T-cell (primary cell): ENCODE measurements around the gene MPPE1. TPM values are rescaled to one million over a fixed set of nuclear protein-coding genes. Genes with fewer than 3 reads are reported as not detected.

Experiments
- ATAC-seq, 4 experiments: fragments of 200-7000 bp in 3 of 4; fragments of 150-1000 bp in 1 of 4; cut with Tn5 transposase; replicated peaks in 1 of 4; 1 replicate in 3 of 4; 2 replicates in 1 of 4; pipeline ENCODE4 v1.10.0; 2021; ENCODE audit warnings: moderate library complexity in 3 of 4, mild to moderate bottlenecking in 2 of 4, moderate number of reproducible peaks in 1 of 4
- CTCF ChIA-PET, 2 donors: fragments of 300-600 bp; sonication (Branson Sonifier 250); formaldehyde crosslinking; loops; one replicate each; lab custom pipeline; 2022; ENCODE audit warnings: antibody characterized with exemption in 2 of 2; lab: Charles Lee
- POLR2A ChIA-PET, 2 donors: fragments of 300-600 bp; sonication (Branson Sonifier 250); formaldehyde crosslinking; loops; one replicate each; lab custom pipeline; 2022; ENCODE audit warnings: antibody characterized with exemption in 2 of 2; lab: Charles Lee
- DNase-seq, 35 experiments: peaks; one replicate each; pipeline versions ENCODE4 v3.0.0 to v3.0.0-alpha.2; 2013 to 2023
- H3K27ac ChIP-seq: one replicate; pipeline ENCODE4 v1.5.1; 2013; ENCODE audit warnings: low read length
- H3K27me3 ChIP-seq, 2 experiments: replicated peaks in 1 of 2; 1 replicate in 1 of 2; 2 replicates in 1 of 2; pipeline versions ENCODE4 v1.6.1 to v1.7.0; 2013; ENCODE audit warnings: low read length in 1 of 2, mixed read lengths in 1 of 2; ENCODE audit not compliant: control insufficient read depth in 2 of 2, insufficient read depth in 2 of 2; ENCODE audit errors: extremely low read depth in 1 of 2
- H3K36me3 ChIP-seq, 2 donors: 1 replicate in 1 of 2; 2 replicates in 1 of 2; pipeline versions ENCODE4 v1.6.1 to v1.7.0; 2013; ENCODE audit warnings: low read length in 1 of 2; ENCODE audit not compliant: control insufficient read depth in 2 of 2, insufficient read depth in 1 of 2; ENCODE audit errors: extremely low read depth in 1 of 2
- H3K4me1 ChIP-seq, 2 experiments: 1 replicate in 1 of 2; 2 replicates in 1 of 2; pipeline versions ENCODE4 v1.6.1 to v1.7.0; 2013; ENCODE audit warnings: low read length in 2 of 2, mixed read lengths in 1 of 2; ENCODE audit not compliant: insufficient read depth in 2 of 2, control insufficient read depth in 1 of 2; ENCODE audit errors: extremely low read depth in 1 of 2
- H3K4me3 ChIP-seq, 2 donors: 1 replicate in 1 of 2; 2 replicates in 1 of 2; pipeline versions ENCODE4 v1.5.1 to v1.7.0; 2013; ENCODE audit warnings: mild to moderate bottlenecking in 2 of 2, low read length in 1 of 2, moderate library complexity in 1 of 2; ENCODE audit not compliant: control insufficient read depth in 1 of 2; ENCODE audit errors: extremely low read depth in 1 of 2
- H3K9me3 ChIP-seq: 2 replicates; pipeline ENCODE4 v1.7.0; 2013
- H3K27ac Mint-ChIP-seq, 2 donors: one replicate each; pipeline ENCODE4 v1.8.0; 2020 to 2021; ENCODE audit warnings: mild to moderate bottlenecking in 2 of 2, mixed read lengths in 2 of 2
- H3K27me3 Mint-ChIP-seq, 2 donors: one replicate each; pipeline ENCODE4 v1.8.0; 2021 to 2022; ENCODE audit warnings: mixed read lengths in 2 of 2
- H3K36me3 Mint-ChIP-seq: one replicate; pipeline ENCODE4 v1.8.0; 2021; ENCODE audit warnings: mixed read lengths
- H3K4me1 Mint-ChIP-seq, 3 donors: one replicate each; pipeline ENCODE4 v1.8.0; 2020 to 2022; ENCODE audit warnings: mixed read lengths in 3 of 3, mild to moderate bottlenecking in 1 of 3
- H3K4me3 Mint-ChIP-seq, 3 donors: one replicate each; pipeline ENCODE4 v1.8.0; 2020 to 2022; ENCODE audit warnings: mild to moderate bottlenecking in 3 of 3, mixed read lengths in 3 of 3, moderate library complexity in 3 of 3
- H3K9me3 Mint-ChIP-seq, 3 donors: one replicate each; pipeline ENCODE4 v1.8.0; 2020 to 2022; ENCODE audit warnings: mixed read lengths in 3 of 3
- WGBS: methylation state at CpG from one replicate; pipeline ENCODE4 v1.1.5; 2013; ENCODE audit warnings: missing lambda C conversion rate; ENCODE audit not compliant: insufficient coverage; 5-methylcytosine and 5-hydroxymethylcytosine counted together
- total RNA-seq, 35 experiments: library from RNA in 6 of 35; stranded (reverse) in 6 of 35; fragments of 120-200 nt in 1 of 35; gene quantifications; one replicate each; pipeline versions ENCODE4 v1.2.1 to v1.2.4 and lab custom pipeline; 2013 to 2026

MPPE1 gene
- total RNA-seq (10 to 100 TPM; 56.0 to 90.4 (median 77.2) TPM), total RNA-seq (lab: John Stamatoyannopoulos, UW) (5.4 to 74.3 (median 46.5) reads per million in 29 experiments)
- 55.7 TPM for total RNA-seq (2013)

DNA sequence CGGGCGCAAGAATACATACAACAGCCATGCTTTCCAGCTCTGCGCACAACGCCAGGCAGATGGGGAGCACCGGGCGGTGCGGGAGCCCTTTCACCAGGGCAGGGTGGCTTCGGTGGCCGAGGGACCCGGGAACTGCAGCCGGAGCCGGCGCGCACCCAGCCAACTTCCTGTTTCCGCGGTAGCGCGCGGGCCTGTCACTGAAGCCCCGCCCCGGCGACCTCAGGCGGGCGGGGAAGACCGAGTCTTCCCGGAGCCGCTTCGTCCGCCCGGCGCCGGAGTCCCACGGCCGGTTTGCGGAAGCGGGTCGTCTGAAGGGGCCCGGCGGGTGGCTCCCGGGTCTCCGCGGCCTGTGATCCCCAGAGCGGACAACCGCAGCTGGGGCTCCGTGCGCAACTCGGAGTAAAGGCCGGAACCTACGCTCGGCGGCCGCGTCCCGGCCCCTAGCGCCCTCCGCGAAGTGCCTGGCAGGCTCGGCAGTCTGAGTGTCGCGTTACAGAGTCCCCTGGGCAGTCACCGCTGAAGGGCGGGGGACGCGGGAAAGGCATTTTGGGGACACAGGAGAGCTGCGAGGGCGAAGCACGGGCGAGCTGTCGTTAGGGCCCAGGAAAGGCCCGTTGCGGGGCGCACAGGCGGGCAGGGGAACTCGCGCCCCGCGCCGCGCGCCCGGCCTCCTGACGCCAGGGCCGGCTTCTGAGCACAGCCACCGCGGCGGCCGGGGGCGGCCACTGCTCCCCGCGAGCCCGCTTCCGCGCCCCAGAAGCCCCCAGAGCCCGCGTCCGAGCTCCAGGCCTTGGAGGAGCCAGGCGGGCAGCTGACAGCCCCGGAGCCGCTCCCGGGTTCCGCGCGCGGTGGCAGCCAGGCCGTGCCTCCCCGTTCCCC is at the start of gene MPPE1:
Gene MPPE1, minus strand, starts transcription at position 136 of the 879 bp plus-strand sequence. CDS start 11,053 bp downstream, outside the sequence.
- Mint-ChIP-seq H3K4me1 (peaks cover 18 to 31% (median 31%) of the 10 kb centered on the region in 3 donors), H3K9me3 (no peaks in the 10 kb centered on the region), H3K36me3 (peaks cover 4% of the 10 kb centered on the region), H3K4me3 (peak within 1 kb of the TSS; percentile 93 to 95 (median 94)), H3K27ac (peak within 1 kb of the TSS; percentile 92 to 94), H3K27me3 (no peaks in the 10 kb centered on the region)
- Histone ChIP-seq H3K4me3 (peak within 1 kb of the TSS; percentile 91 to 96), H3K36me3 (peaks cover 3 to 18% of the 10 kb centered on the region in 2 donors), H3K27me3 (no peaks in the 10 kb centered on the region), H3K9me3 (no peaks in the 10 kb centered on the region), H3K4me1 (peaks cover 4 to 21% of the 10 kb centered on the region in 2 experiments), H3K27ac (peak within 1 kb of the TSS; percentile 94)
- peak; percentile 91 to 94 (median 93) for ATAC-seq
- ChIA-PET CTCF (no interaction called here), POLR2A (interaction anchor here in 1 of 2 donors (0.6 kb wide), 1 partner anchor 75 kb away, joined by 3 read pairs; no protein-coding TSS in a partner anchor)
- peak; percentile 68 to 90 (median 81) for DNase-seq
- WGBS: under 1% methylated on average over 106 of the region's 106 CpGs

- H3K27ac Mint-ChIP-seq: no peak overlapping the region
- peaks cover 3% of the 10 kb centered on the region for H3K36me3 Mint-ChIP-seq
- no peaks in the 10 kb centered on the region for H3K9me3 ChIP-seq
- ChIA-PET CTCF (no interaction called here), POLR2A (no interaction called here)
- no CpG with 5 or more reads among the region's 2 CpGs for WGBS
- H3K36me3 ChIP-seq: no peaks in the 10 kb centered on the region
- H3K9me3 Mint-ChIP-seq: peaks cover 10 to 15% (median 12%) of the 10 kb centered on the region in 3 donors
- no peak overlapping the region for H3K27ac ChIP-seq
- H3K4me1 ChIP-seq: no peaks in the 10 kb centered on the region
- ATAC-seq: no peak
- DNase-seq: no peak
- no peaks in the 10 kb centered on the region for H3K4me1 Mint-ChIP-seq
- peaks cover 0 to 5% of the 10 kb centered on the region in 2 experiments for H3K27me3 ChIP-seq
- peaks cover 0 to 5% of the 10 kb centered on the region in 2 donors for H3K27me3 Mint-ChIP-seq
- H3K4me3 Mint-ChIP-seq: no peak overlapping the region
- no peak overlapping the region for H3K4me3 ChIP-seq
These were observed 49.5 kb upstream of the MPPE1 start for GRCh38 chr18:11957636-11958035.

DNA sequence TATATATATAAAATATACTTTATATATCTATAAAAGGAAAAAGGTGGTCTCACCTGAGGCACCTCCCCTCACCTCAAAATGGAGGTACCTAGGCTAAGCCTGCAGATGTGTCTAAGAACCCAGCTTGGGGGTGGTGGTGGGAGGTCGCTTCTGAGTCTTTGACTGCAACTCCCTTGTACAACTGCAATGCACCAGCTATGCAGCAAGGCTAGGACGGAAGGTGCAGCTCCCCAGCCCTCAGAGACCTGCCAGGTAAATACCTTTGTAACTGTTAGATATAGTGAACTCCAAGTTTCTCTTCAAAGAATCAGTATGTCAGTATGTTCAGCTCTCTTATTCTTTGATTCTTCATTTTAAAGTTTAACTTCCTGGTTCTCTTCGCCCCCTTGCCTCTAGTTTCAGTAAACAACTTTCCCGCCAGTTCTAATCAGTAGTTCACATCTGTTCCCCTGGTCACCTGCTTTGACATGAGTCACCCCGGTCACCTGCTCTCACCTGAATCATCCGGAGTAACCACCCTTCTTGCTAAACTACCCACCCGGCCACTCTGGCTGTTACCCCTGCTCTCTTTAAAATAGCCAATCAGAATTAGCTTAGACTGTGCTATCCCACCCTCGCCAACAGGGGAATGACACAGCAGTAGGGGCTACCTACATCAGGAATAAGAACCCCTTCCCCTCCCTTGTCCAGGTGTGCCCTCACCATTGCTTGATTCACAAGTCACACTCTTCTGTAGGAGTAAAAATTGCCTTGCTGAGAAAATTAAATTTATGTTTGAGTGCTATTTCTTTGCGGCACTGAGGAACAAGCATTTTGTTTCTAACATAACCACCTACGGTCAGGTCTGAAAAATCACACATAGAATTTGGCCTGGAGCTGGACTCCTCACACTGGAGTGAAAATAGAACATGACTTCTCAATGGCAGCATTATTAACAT is 48.5 kb upstream of the MPPE1 start:
- Mint-ChIP-seq H3K4me1 (no peaks in the 10 kb centered on the region), H3K4me3 (no peak overlapping the region), H3K9me3 (peaks cover 10 to 15% (median 12%) of the 10 kb centered on the region in 3 donors), H3K36me3 (peaks cover 3% of the 10 kb centered on the region), H3K27ac (no peak overlapping the region), H3K27me3 (peaks cover 0 to 5% of the 10 kb centered on the region in 2 donors)
- CTCF ChIA-PET: no interaction called here
- Histone ChIP-seq H3K4me1 (no peaks in the 10 kb centered on the region), H3K9me3 (no peaks in the 10 kb centered on the region), H3K36me3 (no peaks in the 10 kb centered on the region), H3K27me3 (peaks cover 0 to 5% of the 10 kb centered on the region in 2 experiments), H3K4me3 (no peak overlapping the region), H3K27ac (no peak overlapping the region)
- POLR2A ChIA-PET: no interaction called here
- ATAC-seq: no peak
- no peak for DNase-seq
- WGBS: 92% methylated on average over 6 of the region's 10 CpGs

DNA sequence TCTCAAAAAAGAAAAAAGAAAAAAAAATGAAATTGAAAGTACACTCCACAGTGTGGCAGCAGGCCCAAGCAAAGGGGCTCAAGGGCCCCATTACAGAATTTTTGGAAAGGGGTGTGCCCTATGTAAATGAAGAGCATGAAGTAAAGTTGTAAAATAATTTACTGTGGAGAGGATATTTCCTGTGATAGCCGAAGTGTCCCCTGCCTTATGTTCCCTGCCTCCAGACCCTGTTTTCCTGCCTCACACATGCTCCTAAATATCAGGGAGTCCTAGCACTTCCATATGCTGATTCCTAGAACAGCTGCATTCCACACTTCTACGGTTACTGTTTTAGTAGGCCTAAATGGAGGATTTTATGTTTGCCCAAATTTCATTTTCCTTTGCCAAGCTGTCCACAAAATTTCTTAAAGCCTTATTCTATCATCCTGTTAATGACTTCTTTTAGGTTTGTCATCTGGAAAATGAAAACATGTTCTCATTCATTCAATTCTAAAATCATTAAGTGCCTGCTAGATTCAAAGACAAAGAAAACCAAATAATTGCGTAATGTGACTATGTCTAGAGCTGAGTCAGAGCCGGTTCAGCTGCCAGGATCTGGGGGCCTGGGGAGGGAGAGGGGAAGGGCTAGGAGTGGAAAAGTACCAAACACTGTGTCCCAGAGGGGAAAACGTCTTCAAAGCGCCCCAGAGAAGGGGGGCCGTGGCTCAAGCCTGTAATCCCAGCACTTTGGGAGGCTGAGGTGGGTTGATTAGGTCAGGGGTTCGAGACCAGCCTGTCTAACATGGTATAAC is 47.3 kb upstream of the MPPE1 start:
- CTCF ChIA-PET: no interaction called here
- 41% methylated on average over 2 of the region's 8 CpGs for whole genome bisulfite sequencing
- Mint-ChIP-seq H3K9me3 (peaks cover 10 to 15% (median 12%) of the 10 kb centered on the region in 3 donors), H3K27ac (no peak overlapping the region), H3K4me1 (no peaks in the 10 kb centered on the region), H3K4me3 (no peak overlapping the region), H3K27me3 (peaks cover 0 to 5% of the 10 kb centered on the region in 2 donors), H3K36me3 (peaks cover 3% of the 10 kb centered on the region)
- POLR2A ChIA-PET: no interaction called here
- Histone ChIP-seq H3K36me3 (no peaks in the 10 kb centered on the region), H3K27ac (no peak overlapping the region), H3K27me3 (no peaks in the 10 kb centered on the region), H3K9me3 (no peaks in the 10 kb centered on the region), H3K4me3 (no peak overlapping the region), H3K4me1 (no peaks in the 10 kb centered on the region)
- no peak for ATAC-seq
- DNase-seq: no peak

DNA sequence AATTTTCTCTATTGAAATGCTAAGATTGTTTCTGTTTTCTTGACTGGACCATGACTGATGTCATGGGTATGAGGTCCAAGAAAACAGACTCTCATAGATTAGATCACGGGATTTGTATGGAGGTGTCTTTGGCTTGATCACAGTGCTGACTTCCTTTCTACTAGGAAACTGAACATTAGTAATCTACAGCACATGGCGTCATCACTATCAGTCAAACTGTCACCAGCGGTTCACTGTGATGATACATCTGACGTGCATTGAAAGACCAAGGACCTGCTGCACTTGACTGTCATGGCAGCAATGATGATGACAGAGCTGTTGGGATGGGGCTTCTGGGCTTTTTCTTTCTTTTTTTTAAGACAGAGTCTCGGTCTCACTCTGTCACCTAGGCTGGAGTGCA is 45.0 kb upstream of the MPPE1 start:
- POLR2A ChIA-PET: no interaction called here
- H3K36me3 ChIP-seq: no peaks in the 10 kb centered on the region

More for the DNA sequence above, 45.0 kb upstream of the MPPE1 start:
- 83% methylated on average over 1 of the region's 5 CpGs for WGBS
- no peaks in the 10 kb centered on the region for H3K4me1 Mint-ChIP-seq
- DNase-seq (no peak), ATAC-seq (no peak)
- peaks cover 3% of the 10 kb centered on the region for H3K36me3 Mint-ChIP-seq
- H3K27ac ChIP-seq: no peak overlapping the region
- H3K4me1 ChIP-seq: no peaks in the 10 kb centered on the region
- H3K27ac Mint-ChIP-seq: no peak overlapping the region
- H3K9me3 Mint-ChIP-seq: peaks cover 10 to 15% (median 12%) of the 10 kb centered on the region in 3 donors
- CTCF ChIA-PET: no interaction called here
- H3K4me3 Mint-ChIP-seq: no peak overlapping the region
- H3K27me3 Mint-ChIP-seq: peaks cover 0 to 5% of the 10 kb centered on the region in 2 donors
- no peak overlapping the region for H3K4me3 ChIP-seq
- H3K27me3 ChIP-seq: no peaks in the 10 kb centered on the region
- H3K9me3 ChIP-seq: no peaks in the 10 kb centered on the region
